ENCODE data around the gene FOXRED2. TPM values are rescaled to one million over a fixed set of nuclear protein-coding genes. Genes with fewer than 3 reads are reported as not detected.

Gene FOXRED2
- total and polyA plus RNA-seq, 2 of the 8 experiments (the other 6 are each of a cell fraction or from before 2014, with no cell fraction given), result 11.5 to 27.8 TPM

DNA sequence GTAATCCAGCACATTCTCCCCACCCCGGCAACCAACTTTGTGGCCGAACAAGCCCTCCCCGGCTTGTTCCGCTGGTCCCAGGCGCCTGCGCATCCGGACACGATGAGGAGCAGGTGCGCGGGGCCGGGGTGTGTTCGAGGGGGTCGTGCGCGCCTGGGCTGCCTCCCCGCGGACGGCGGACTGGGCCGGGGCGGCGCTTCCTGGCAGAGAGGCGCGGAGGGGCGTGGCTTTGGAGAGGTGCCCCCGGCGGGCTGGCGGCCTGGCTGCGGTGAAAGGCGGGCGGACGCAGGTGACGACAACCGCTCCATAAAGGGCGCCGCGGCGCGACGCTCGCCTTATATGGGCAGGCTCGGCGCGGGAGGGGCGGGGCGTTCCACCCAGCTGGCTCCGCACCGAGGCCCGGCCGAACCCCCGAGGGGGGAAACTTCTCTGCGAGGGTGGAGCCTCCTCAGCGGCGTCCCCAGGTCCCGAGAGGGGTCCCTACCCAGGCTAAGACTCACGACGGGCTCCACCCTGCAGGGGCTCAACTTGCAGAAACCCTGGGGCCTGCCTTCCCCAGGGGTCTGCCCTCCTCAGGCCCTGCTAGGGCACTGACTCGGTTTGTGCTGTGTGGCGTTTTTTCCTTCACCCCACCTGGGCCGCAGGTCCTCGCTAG, 51.8 kb downstream of the FOXRED2 start (continued):
- no peak for TF ChIP-seq CBX5 (IDR thresholded peaks at IDR 0.05; ENCODE audit: low read depth, low read length)
- TF ChIP-seq, protein P1, sequence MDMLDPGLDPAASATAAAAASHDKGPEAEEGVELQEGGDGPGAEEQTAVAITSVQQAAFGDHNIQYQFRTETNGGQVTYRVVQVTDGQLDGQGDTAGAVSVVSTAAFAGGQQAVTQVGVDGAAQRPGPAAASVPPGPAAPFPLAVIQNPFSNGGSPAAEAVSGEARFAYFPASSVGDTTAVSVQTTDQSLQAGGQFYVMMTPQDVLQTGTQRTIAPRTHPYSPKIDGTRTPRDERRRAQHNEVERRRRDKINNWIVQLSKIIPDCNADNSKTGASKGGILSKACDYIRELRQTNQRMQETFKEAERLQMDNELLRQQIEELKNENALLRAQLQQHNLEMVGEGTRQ (IDR thresholded peaks at IDR 0.05; ENCODE audit: low read length), result no peak
- TF ChIP-seq EP300 (IDR thresholded peaks at IDR 0.05; ENCODE audit: borderline replicate concordance in 1 of 2, low read depth in 2 of 2, low read length in 2 of 2), result peak in 1 of 2 experiments; percentile 69; a peak in 1 of 3 replicates
- TF ChIP-seq EGR1 (IDR thresholded peaks at IDR 0.05; ENCODE audit: borderline replicate concordance, low read depth, low read length), result no peak
- peak; percentile 26 to 38; a peak in 3 of 4 replicates for TF ChIP-seq RAD21 (IDR thresholded peaks at IDR 0.05 in 1 of 2, conservative IDR thresholded peaks at IDR 0.05 in 1 of 2; ENCODE audit: low read depth in 2 of 2, low read length in 2 of 2)
- peak in 1 of 2 experiments; percentile 73; a peak in 2 of 3 replicates for TF ChIP-seq POLR2A (IDR thresholded peaks at IDR 0.05; ENCODE audit: control extremely low read depth in 1 of 2, low read depth in 2 of 2, low read length in 2 of 2)
- TF ChIP-seq SRF (IDR thresholded peaks at IDR 0.05; ENCODE audit: low read depth, low read length), result peak; percentile 100
- no peak for TF ChIP-seq CHD1 (IDR thresholded peaks at IDR 0.05; ENCODE audit: low read depth, low read length)
- TF ChIP-seq POLR2AphosphoS5 (IDR thresholded peaks at IDR 0.05; ENCODE audit: low read depth, low read length), result peak; percentile 87
- TF ChIP-seq KDM4A (IDR thresholded peaks at IDR 0.05; ENCODE audit: low read depth, low read length, severe bottlenecking), result peak; percentile 53
- TF ChIP-seq TBP (IDR thresholded peaks at IDR 0.05; ENCODE audit: low read depth, low read length), result peak; percentile 76; the same call in 1 of the 2 replicates
- no peak for TF ChIP-seq NANOG (IDR thresholded peaks at IDR 0.05; ENCODE audit: insufficient read depth, low read depth, low read length, poor library complexity, severe bottlenecking)
- TF ChIP-seq HDAC2 (IDR thresholded peaks at IDR 0.05; ENCODE audit: borderline replicate concordance in 1 of 2, low read depth in 2 of 2, low read length in 2 of 2), result 0 out of 4 replicates have a peak, but pooled peaks of 1 of the 2 experiments have one; percentile 8
- no peak for TF ChIP-seq BACH1 (IDR thresholded peaks at IDR 0.05; ENCODE audit: low read length)
- peak; percentile 79 for TF ChIP-seq CREB1 (IDR thresholded peaks at IDR 0.05)
- TF ChIP-seq, protein P2, sequence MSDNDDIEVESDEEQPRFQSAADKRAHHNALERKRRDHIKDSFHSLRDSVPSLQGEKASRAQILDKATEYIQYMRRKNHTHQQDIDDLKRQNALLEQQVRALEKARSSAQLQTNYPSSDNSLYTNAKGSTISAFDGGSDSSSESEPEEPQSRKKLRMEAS (IDR thresholded peaks at IDR 0.05), result peak; percentile 88
- peak; percentile 48; the same call in 1 of the 2 replicates for TF ChIP-seq RBBP5 (IDR thresholded peaks at IDR 0.05; ENCODE audit: borderline replicate concordance, low read depth, low read length)
- no peak for TF ChIP-seq JUND (IDR thresholded peaks at IDR 0.05; ENCODE audit: low read length)
- peak; percentile 26 for TF ChIP-seq ASH2L (IDR thresholded peaks at IDR 0.05; ENCODE audit: low read length)
- TF ChIP-seq, protein P3, sequence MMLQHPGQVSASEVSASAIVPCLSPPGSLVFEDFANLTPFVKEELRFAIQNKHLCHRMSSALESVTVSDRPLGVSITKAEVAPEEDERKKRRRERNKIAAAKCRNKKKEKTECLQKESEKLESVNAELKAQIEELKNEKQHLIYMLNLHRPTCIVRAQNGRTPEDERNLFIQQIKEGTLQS (IDR thresholded peaks at IDR 0.05; ENCODE audit: insufficient read depth, low read depth, low read length), result no peak
- TF ChIP-seq NRF1 (IDR thresholded peaks at IDR 0.05; ENCODE audit: low read depth, low read length), result peak; percentile 57
- TF ChIP-seq TAF1 (IDR thresholded peaks at IDR 0.05; ENCODE audit: low read depth, low read length), result peak; percentile 76
- TF ChIP-seq BRCA1 (IDR thresholded peaks at IDR 0.05; ENCODE audit: low read depth, low read length), result no peak
